ENCODE results near the gene MAVS. TPM values are rescaled to one million over a fixed set of nuclear protein-coding genes. Genes with fewer than 3 reads are reported as not detected.

The MAVS gene
- total and polyA plus RNA-seq, 10 donors = 4.1 to 45.0 (median 35.3) TPM

DNA sequence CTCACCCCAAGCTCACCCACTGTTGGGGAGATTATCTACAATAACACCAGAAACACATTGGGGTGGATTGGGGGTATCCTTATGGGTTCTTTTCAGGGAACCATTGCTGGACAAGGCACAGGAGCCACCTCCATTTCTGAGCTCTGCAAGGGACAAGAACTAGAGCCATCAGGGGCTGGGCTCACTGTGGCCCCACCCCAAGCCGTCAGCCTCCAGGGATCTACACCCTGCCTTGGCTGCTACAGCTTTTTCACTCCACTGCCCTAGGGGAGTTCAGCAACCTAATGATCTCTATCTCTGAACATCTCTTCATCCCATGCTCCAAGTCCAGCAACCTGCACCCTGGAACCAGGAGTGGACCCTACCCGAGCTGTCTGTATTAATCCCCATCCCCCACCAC, 21.2 kb downstream of the MAVS start:
- no peak for DNase-seq
- Histone ChIP-seq H3K27ac (no peak overlapping the region), H3K4me1 (peaks cover 0 to 7% (median 0%) of the 10 kb centered on the region in 6 donors), H3K36me3 (peaks cover 4 to 98% (median 70%) of the 10 kb centered on the region in 6 donors), H3K4me3 (no peak overlapping the region), H3K27me3 (replicated peaks in 1 of 7) (no peaks in the 10 kb centered on the region), H3K9me3 (no peaks in the 10 kb centered on the region)
- TF ChIP-seq POLR2AphosphoS5 (IDR thresholded peaks at IDR 0.05) (no peak), POLR2A (IDR thresholded peaks at IDR 0.05) (no peak)
- TF ChIP-seq, protein P1, sequence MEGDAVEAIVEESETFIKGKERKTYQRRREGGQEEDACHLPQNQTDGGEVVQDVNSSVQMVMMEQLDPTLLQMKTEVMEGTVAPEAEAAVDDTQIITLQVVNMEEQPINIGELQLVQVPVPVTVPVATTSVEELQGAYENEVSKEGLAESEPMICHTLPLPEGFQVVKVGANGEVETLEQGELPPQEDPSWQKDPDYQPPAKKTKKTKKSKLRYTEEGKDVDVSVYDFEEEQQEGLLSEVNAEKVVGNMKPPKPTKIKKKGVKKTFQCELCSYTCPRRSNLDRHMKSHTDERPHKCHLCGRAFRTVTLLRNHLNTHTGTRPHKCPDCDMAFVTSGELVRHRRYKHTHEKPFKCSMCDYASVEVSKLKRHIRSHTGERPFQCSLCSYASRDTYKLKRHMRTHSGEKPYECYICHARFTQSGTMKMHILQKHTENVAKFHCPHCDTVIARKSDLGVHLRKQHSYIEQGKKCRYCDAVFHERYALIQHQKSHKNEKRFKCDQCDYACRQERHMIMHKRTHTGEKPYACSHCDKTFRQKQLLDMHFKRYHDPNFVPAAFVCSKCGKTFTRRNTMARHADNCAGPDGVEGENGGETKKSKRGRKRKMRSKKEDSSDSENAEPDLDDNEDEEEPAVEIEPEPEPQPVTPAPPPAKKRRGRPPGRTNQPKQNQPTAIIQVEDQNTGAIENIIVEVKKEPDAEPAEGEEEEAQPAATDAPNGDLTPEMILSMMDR (IDR thresholded peaks at IDR 0.05 in 8 of 11, conservative IDR thresholded peaks at IDR 0.05 in 3 of 11) = no peak
- WGBS, 5 donors = 63 to 87% (median 81%) methylated on average over 2 of the region's 2 CpGs
- intact Hi-C loops (cut with DNase I; ENCODE audit: low total_unique reads) = no loop called here

DNA sequence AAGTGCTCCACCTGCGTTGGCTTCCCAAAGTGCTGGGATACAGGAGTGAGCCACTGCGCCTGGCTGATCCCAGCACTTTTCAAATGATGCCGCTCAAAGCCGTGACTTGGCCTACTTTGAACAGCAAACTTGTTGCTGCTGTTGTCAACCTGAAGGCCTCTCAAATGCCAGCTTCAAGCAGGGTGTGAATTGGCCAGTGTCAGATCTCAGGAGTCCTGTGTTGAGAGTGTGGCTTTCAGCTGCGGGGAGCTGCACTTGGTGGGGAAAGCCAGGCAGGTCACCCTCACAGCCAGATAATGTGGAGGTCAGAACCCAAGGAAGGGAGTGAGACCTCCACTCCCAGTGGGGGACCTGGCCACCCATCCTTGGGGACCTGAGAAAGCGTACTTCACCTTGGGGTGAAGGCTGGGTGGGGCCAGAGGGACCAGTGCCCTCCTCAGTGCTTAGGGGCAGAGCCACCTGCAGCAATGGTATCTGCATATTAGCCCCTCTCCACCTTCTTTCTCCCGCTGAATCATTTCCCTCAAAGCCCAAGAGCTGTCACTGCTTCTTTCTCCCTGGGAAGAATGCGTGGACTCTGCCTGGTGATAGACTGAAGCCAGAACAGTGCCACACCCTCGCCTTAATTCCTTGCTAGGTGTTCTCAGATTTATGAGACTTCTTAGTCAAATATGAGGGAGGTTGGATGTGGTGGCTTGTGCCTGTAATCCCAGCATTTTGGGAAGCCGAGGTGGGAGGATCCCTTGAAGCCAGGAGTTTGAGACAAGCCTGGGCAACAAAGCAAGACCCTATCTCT, 23.4 kb downstream of the MAVS start:
- intact Hi-C loops (cut with DNase I; ENCODE audit: low total_unique reads) = no loop called here
- Histone ChIP-seq H3K9me3 (no peaks in the 10 kb centered on the region), H3K4me3 (no peak overlapping the region), H3K36me3 (peaks cover 4 to 97% (median 61%) of the 10 kb centered on the region in 6 donors), H3K27me3 (replicated peaks in 1 of 7) (no peaks in the 10 kb centered on the region), H3K4me1 (peaks cover 0 to 6% (median 2%) of the 10 kb centered on the region in 6 donors), H3K27ac (no peak overlapping the region)
- TF ChIP-seq POLR2AphosphoS5 (IDR thresholded peaks at IDR 0.05) = peak; percentile 14 to 33 (median 24)
- TF ChIP-seq, protein P1 (IDR thresholded peaks at IDR 0.05 in 8 of 11, conservative IDR thresholded peaks at IDR 0.05 in 3 of 11) = no peak
- 93 to 99% (median 96%) methylated on average over 10 of the region's 10 CpGs for WGBS, 5 donors
- no peak for DNase-seq

DNA sequence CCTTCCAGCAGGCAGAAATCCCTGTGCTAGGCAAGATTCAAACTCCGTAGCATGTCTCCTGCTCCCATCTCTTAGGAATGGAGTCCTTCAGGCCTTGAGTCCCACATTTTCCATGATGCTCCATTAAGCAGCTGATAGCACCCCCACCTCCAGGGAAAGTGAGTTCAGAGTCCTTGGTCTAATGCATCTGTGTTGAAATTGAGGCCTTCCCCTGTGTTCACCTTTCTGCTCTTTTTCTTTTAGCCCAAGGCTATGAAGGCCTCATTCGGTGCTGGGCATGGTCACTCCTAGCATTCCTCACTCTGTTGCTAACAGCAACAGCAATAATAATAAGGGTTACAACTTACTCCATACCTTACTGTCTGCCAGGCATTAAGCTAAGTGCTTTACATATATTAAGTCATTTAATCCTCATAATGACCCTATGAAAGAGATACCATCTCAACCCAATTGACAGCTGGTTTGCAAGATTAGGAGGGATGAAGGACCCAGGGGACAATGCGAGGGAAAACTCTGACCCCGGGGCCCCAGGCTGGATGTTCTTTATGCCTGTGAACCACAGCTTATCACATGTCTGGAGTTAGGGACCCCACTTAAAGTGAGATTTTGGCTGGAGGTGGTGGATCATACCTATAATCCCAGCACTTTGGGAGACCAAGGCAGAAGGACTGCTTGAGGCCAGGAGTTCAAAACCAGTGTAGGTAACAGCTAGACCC, 25.1 kb downstream of the MAVS start:
- Histone ChIP-seq H3K9me3 (no peaks in the 10 kb centered on the region), H3K4me3 (no peak overlapping the region), H3K27ac (no peak overlapping the region), H3K36me3 (peaks cover 4 to 86% (median 44%) of the 10 kb centered on the region in 6 donors), H3K4me1 (peaks cover 0 to 17% (median 8%) of the 10 kb centered on the region in 6 donors), H3K27me3 (replicated peaks in 1 of 7) (no peaks in the 10 kb centered on the region)
- intact Hi-C loops (cut with DNase I; ENCODE audit: low total_unique reads) = no loop called here
- WGBS, 5 donors = 87 to 98% (median 93%) methylated on average over 4 of the region's 4 CpGs
- no peak for TF ChIP-seq POLR2AphosphoS5 (IDR thresholded peaks at IDR 0.05)
- no peak for TF ChIP-seq POLR2A (IDR thresholded peaks at IDR 0.05)
- TF ChIP-seq, protein P1 (IDR thresholded peaks at IDR 0.05 in 8 of 11, conservative IDR thresholded peaks at IDR 0.05 in 3 of 11) = no peak
- no peak for DNase-seq

DNA sequence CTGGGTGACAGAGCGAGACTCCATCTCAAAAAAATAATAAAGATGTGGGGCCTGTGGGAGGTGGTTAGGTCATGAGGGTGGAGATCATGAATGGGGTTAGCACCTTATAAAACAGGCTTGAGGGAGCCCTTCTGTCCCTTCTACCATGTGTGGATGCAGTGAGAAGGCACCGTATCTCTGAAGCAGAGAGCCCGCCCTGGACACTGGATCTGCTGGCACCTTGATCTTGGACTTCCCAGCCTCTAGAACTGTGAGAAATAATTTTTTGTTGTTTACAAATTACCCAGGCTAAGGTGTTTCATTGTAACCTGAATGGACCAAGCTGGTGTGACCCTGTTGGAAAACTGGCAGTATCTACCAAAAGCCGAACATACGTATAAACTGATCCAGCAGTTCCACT, 26.9 kb downstream of the MAVS start:
- Histone ChIP-seq H3K9me3 (no peaks in the 10 kb centered on the region), H3K27me3 (replicated peaks in 1 of 7) (no peaks in the 10 kb centered on the region), H3K4me1 (peaks cover 0 to 22% (median 8%) of the 10 kb centered on the region in 6 donors), H3K36me3 (peaks cover 4 to 68% (median 31%) of the 10 kb centered on the region in 6 donors), H3K27ac (no peak overlapping the region), H3K4me3 (no peak overlapping the region)
- no peak for DNase-seq
- TF ChIP-seq, protein P1 (IDR thresholded peaks at IDR 0.05 in 8 of 11, conservative IDR thresholded peaks at IDR 0.05 in 3 of 11) = no peak
- TF ChIP-seq POLR2A (IDR thresholded peaks at IDR 0.05) (no peak), POLR2AphosphoS5 (IDR thresholded peaks at IDR 0.05) (no peak)
- intact Hi-C loops (cut with DNase I; ENCODE audit: low total_unique reads) = no loop called here
- WGBS, 5 donors = 94 to 100% (median 97%) methylated on average over 5 of the region's 5 CpGs
